Esophagus muscularis mucosa (tissue), 3 donors: ENCODE data around the gene SLC25A41.

Experiments
- CTCF ChIP-seq, 3 experiments: fragments of 200-600 bp in 2 of 3; fragments of 450-650 bp in 1 of 3; sonication (generic) in 2 of 3; IDR thresholded peaks; one replicate each; pipeline ENCODE4 v1.5.1; 2017 to 2019; ENCODE audit warnings: antibody characterized with exemption in 3 of 3, mild to moderate bottlenecking in 2 of 3, moderate library complexity in 1 of 3
- POLR2AphosphoS5 ChIP-seq, 2 donors: sonication (generic); formaldehyde crosslinking; IDR thresholded peaks; one replicate each; pipeline ENCODE4 v1.6.1; 2017; ENCODE audit warnings: antibody characterized with exemption in 2 of 2

GRCh38 chr19:6452899-6453298 is 19.3 kb upstream of the SLC25A41 start:
- TF ChIP-seq POLR2AphosphoS5 (IDR thresholded peaks at IDR 0.05), result no peak
- TF ChIP-seq CTCF (IDR thresholded peaks at IDR 0.05), result no peak
